Neuron (in vitro differentiated cells): ENCODE measurements around the gene PIGK.
"Not testable (repeated sequence)": the region's sequence is repeated elsewhere in the genome, so short reads cannot be mapped to it uniquely, and the experiment has no call there.

Experiments
- H2AFZ ChIP-seq: one replicate; pipeline ENCODE4 v1.6.1; 2013; ENCODE audit warnings: low read depth, mild to moderate bottlenecking, inconsistent platforms, low read length, moderate library complexity
- H3K27me3 ChIP-seq: one replicate; pipeline ENCODE4 v1.6.1; 2013; ENCODE audit warnings: low read length; ENCODE audit not compliant: insufficient read depth
- H3K36me3 ChIP-seq: one replicate; pipeline ENCODE4 v1.6.1; 2013; ENCODE audit warnings: low read length; ENCODE audit not compliant: insufficient read depth
- H3K4me1 ChIP-seq: one replicate; pipeline ENCODE4 v1.6.1; 2013; ENCODE audit warnings: low read length; ENCODE audit not compliant: insufficient read depth
- H3K4me3 ChIP-seq: 2 replicates; pipeline ENCODE4 v1.5.1; 2013; ENCODE audit warnings: mild to moderate bottlenecking, low read length, moderate library complexity
- H3K9me3 ChIP-seq: one replicate; pipeline ENCODE4 v1.6.1; 2013; ENCODE audit warnings: low read length

Gene PIGK

GRCh38 chr1:77227381-77227780 is 8.2 kb upstream of the PIGK start:
- Histone ChIP-seq H2AFZ (no peak overlapping the region), H3K27me3 (no peaks in the 10 kb centered on the region), H3K9me3 (peaks cover 2% of the 10 kb centered on the region), H3K4me3 (no peak overlapping the region), H3K36me3 (peaks cover 6% of the 10 kb centered on the region), H3K4me1 (no peaks in the 10 kb centered on the region)

- peaks cover 16% of the 10 kb centered on the region for H3K4me1 ChIP-seq
- H3K4me3 ChIP-seq, result no peak overlapping the region
- peaks cover 15% of the 10 kb centered on the region for H3K36me3 ChIP-seq
- H2AFZ ChIP-seq, result no peak overlapping the region
- peaks cover 2% of the 10 kb centered on the region for H3K9me3 ChIP-seq
- H3K27me3 ChIP-seq, result no peaks in the 10 kb centered on the region
Observed at GRCh38 chr1:77222496-77222895, 3.3 kb upstream of the PIGK start.

GRCh38 chr1:77220687-77221463 is 1.6 kb upstream of the PIGK start:
- Histone ChIP-seq H2AFZ (no peak overlapping the region), H3K9me3 (peaks cover 2% of the 10 kb centered on the region), H3K27me3 (no peaks in the 10 kb centered on the region), H3K4me1 (peaks cover 19% of the 10 kb centered on the region), H3K36me3 (peaks cover 15% of the 10 kb centered on the region), H3K4me3 (peak overlapping the region; percentile 96)

GRCh38 chr1:77218477-77219165 is 609 bp downstream of the PIGK start:
- Histone ChIP-seq H3K4me1 (peaks cover 19% of the 10 kb centered on the region), H2AFZ (peak overlapping the region; percentile 93), H3K36me3 (peaks cover 13% of the 10 kb centered on the region), H3K4me3 (peak overlapping the region; percentile 96), H3K9me3 (peaks cover 2% of the 10 kb centered on the region), H3K27me3 (no peaks in the 10 kb centered on the region)

- H3K27me3 ChIP-seq, H3K4me1 ChIP-seq, H2AFZ ChIP-seq, H3K4me3 ChIP-seq, H3K9me3 ChIP-seq, H3K36me3 ChIP-seq: not testable (repeated sequence)
Observed at GRCh38 chr1:77204043-77204442, 15.2 kb downstream of the PIGK start.

- H3K9me3 ChIP-seq, result no peaks in the 10 kb centered on the region
- H3K4me1 ChIP-seq, result no peaks in the 10 kb centered on the region
- H3K4me3 ChIP-seq, result no peak overlapping the region
- no peaks in the 10 kb centered on the region for H3K36me3 ChIP-seq
- H3K27me3 ChIP-seq, result no peaks in the 10 kb centered on the region
- no peak overlapping the region for H2AFZ ChIP-seq
Observed at GRCh38 chr1:77202751-77203150, 16.5 kb downstream of the PIGK start.

- Histone ChIP-seq H3K27me3 (no peaks in the 10 kb centered on the region), H3K4me1 (no peaks in the 10 kb centered on the region), H3K9me3 (no peaks in the 10 kb centered on the region), H3K36me3 (no peaks in the 10 kb centered on the region), H3K4me3 (no peak overlapping the region), H2AFZ (no peak overlapping the region)
Observed at GRCh38 chr1:77200806-77201205, 18.4 kb downstream of the PIGK start.

- no peak overlapping the region for H2AFZ ChIP-seq
- no peaks in the 10 kb centered on the region for H3K27me3 ChIP-seq
- H3K4me1 ChIP-seq, result no peaks in the 10 kb centered on the region
- no peaks in the 10 kb centered on the region for H3K9me3 ChIP-seq
- no peak overlapping the region for H3K4me3 ChIP-seq
- no peaks in the 10 kb centered on the region for H3K36me3 ChIP-seq
Observed at GRCh38 chr1:77200293-77200692, 18.9 kb downstream of the PIGK start.

GRCh38 chr1:77197351-77197750 is 21.9 kb downstream of the PIGK start:
- H3K36me3 ChIP-seq, result no peaks in the 10 kb centered on the region
- no peak overlapping the region for H3K4me3 ChIP-seq
- H3K27me3 ChIP-seq, result no peaks in the 10 kb centered on the region
- H3K9me3 ChIP-seq, result peaks cover 3% of the 10 kb centered on the region
- no peak overlapping the region for H2AFZ ChIP-seq
- H3K4me1 ChIP-seq, result peaks cover 6% of the 10 kb centered on the region

GRCh38 chr1:77193951-77194350 is 25.3 kb downstream of the PIGK start:
- peaks cover 3% of the 10 kb centered on the region for H3K9me3 ChIP-seq

GRCh38 chr1:77188770-77189169 is 30.5 kb downstream of the PIGK start:
- no peaks in the 10 kb centered on the region for H3K27me3 ChIP-seq
- H3K4me3 ChIP-seq, result no peak overlapping the region
- H3K36me3 ChIP-seq, result no peaks in the 10 kb centered on the region
- peaks cover 10% of the 10 kb centered on the region for H3K9me3 ChIP-seq
- H2AFZ ChIP-seq, result no peak overlapping the region
- H3K4me1 ChIP-seq, result peaks cover 8% of the 10 kb centered on the region

More at GRCh38 chr1:77193951-77194350, 25.3 kb downstream of the PIGK start:
- no peak overlapping the region for H2AFZ ChIP-seq
- H3K4me3 ChIP-seq, result no peak overlapping the region
- no peaks in the 10 kb centered on the region for H3K27me3 ChIP-seq
- H3K4me1 ChIP-seq, result peaks cover 6% of the 10 kb centered on the region
- no peaks in the 10 kb centered on the region for H3K36me3 ChIP-seq

- H2AFZ ChIP-seq, H3K27me3 ChIP-seq, H3K9me3 ChIP-seq, H3K36me3 ChIP-seq, H3K4me3 ChIP-seq: not testable (repeated sequence)
- H3K4me1 ChIP-seq, result peaks cover 13% of the 10 kb centered on the region
Observed at GRCh38 chr1:77186907-77187306, 32.3 kb downstream of the PIGK start.

GRCh38 chr1:77182083-77182482 is 37.1 kb downstream of the PIGK start:
- H3K27me3 ChIP-seq, result no peaks in the 10 kb centered on the region
- H3K4me1 ChIP-seq, result peaks cover 13% of the 10 kb centered on the region
- H3K36me3 ChIP-seq, result no peaks in the 10 kb centered on the region
- H2AFZ ChIP-seq, result no peak overlapping the region
- H3K4me3 ChIP-seq, result no peak overlapping the region
- peaks cover 17% of the 10 kb centered on the region for H3K9me3 ChIP-seq
